Epithelial cell of esophagus (primary cell): ENCODE measurements around the gene BABAM2.
"Not testable (repeated sequence)": the region's sequence is repeated elsewhere in the genome, so short reads cannot be mapped to it uniquely, and the experiment has no call there.

Experiments
- DNase-seq: peaks from one replicate; pipeline ENCODE4 v3.0.0; 2010; ENCODE audit warnings: low read depth
- H3K4me3 ChIP-seq: 2 replicates; pipeline ENCODE4 v1.5.1; 2011; ENCODE audit warnings: mild to moderate bottlenecking, low read length, control low read depth
- CTCF ChIP-seq: IDR thresholded peaks from 2 replicates; pipeline ENCODE4 v1.5.1; 2011; ENCODE audit warnings: low read depth, mild to moderate bottlenecking, low read length, control low read depth, inconsistent platforms; ENCODE audit not compliant: insufficient read depth; ENCODE audit errors: missing control alignments

BABAM2 gene

GRCh38 chr2:27863146-27863545 is 27.4 kb upstream of the BABAM2 start:
- no peak for TF ChIP-seq CTCF
- H3K4me3 ChIP-seq, result no peak overlapping the region
- peak; percentile 52 for DNase-seq

DNA sequence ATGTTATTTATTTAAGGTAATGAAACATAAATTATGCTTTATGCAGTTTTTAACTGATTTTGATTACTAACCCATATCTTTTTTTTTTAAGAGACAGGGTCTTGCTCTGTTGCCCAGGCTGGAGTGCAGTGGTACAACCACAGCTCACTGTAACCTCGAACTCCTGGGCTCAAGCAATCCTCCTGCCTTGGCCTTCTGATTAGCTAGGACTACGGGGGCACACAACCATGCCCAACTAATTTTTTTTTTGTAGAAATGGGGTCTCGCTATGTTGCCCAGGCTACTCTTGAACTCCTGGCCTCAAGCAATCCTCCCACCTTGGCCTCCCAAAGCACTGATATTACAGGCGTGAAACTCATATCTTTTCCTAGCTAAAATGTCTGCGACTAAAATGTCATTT is 26.6 kb upstream of the BABAM2 start:
- not testable (repeated sequence) for H3K4me3 ChIP-seq, DNase-seq

DNA sequence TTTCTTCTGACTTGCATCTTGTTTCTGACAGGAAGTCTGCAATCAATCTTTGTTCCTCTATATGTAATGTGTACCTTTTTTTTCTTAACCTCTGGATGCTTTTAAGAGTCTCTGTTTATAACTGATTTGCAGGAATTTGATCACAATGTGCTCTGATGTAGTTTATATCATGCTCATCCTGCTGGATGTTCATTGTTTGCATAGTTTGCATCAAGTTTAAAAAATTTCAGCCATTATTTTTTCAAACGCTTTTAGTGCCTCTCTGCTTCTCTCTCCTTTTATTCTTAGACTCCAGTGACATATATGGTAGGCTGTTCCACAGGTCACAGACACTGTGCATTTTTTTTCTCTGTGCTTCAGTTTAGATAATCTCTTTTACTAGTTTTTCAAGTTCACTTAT is 24.3 kb upstream of the BABAM2 start:
- DNase-seq, result no peak
- no peak for TF ChIP-seq CTCF
- H3K4me3 ChIP-seq, result no peak overlapping the region

DNA sequence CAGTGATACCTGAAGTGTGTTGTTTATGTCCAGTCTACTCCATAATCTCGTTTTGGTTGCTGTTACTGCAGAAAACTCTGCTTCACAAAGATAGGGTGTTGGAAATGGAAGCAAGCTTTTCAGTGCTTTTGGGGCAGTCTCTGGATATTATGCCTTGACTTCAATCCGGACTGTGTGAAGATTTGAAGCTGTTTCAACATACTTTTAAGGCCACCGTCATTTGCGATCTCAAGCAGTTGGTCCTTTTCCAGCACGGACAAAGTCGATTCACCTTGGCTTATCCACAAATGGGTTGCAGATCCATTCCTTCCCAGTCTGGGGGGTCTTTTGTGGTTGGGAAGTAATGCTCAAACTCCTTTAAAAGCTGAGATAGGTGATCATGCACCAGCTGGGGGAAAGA is 20.8 kb upstream of the BABAM2 start:
- no peak for DNase-seq
- no peak for TF ChIP-seq CTCF
- no peak overlapping the region for H3K4me3 ChIP-seq

DNA sequence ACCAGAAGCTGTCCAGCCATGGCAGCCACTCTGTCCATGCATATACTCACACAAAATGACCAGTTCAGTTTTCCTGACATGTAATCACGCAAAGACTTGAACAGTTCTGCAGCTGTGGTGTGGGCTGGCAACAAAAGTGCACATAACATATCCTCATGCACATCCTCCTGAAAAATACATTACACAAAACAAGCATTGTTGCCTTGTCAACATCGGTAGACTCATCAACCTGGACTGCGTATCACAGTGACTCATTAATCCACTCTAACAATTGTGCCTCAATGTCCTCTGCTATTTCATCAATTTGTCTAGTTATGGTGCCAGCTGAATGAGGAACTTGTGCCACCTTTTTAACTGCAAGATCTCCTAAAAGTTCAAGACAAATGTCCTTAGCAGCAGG is 19.8 kb upstream of the BABAM2 start:
- H3K4me3 ChIP-seq, result no peak overlapping the region
- TF ChIP-seq CTCF, result no peak
- peak; percentile 76 for DNase-seq

- no peak for TF ChIP-seq CTCF
- peak; percentile 56 for DNase-seq
- H3K4me3 ChIP-seq, result no peak overlapping the region
These were observed 18.7 kb upstream of the BABAM2 start for GRCh38 chr2:27871802-27872201.

- no peak for DNase-seq
- no peak overlapping the region for H3K4me3 ChIP-seq
- no peak for TF ChIP-seq CTCF
These were observed 17.4 kb upstream of the BABAM2 start for GRCh38 chr2:27873091-27873490.
